Middle frontal gyrus (tissue), 1 donor: ENCODE results near the gene PKP3.
"Not testable (repeated sequence)": the region's sequence is repeated elsewhere in the genome, so short reads cannot be mapped to it uniquely, and the experiment has no call there.

Experiments used
- DNase-seq: peaks from one replicate; pipeline ENCODE4 v3.0.0-alpha.2; 2015; ENCODE audit warnings: low spot score; ENCODE audit errors: extremely low spot score

PKP3 gene

GRCh38 chr11:424232-424631 lies 30.2 kb downstream of the PKP3 start:
- no peak for DNase-seq

- not testable (repeated sequence) for DNase-seq
Observed at GRCh38 chr11:424766-425165, 30.8 kb downstream of the PKP3 start.

GRCh38 chr11:425301-425700 lies 31.3 kb downstream of the PKP3 start:
- DNase-seq: no peak

- DNase-seq: no peak
Observed at GRCh38 chr11:426851-427250, 32.8 kb downstream of the PKP3 start.

GRCh38 chr11:428295-428694 lies 34.3 kb downstream of the PKP3 start:
- DNase-seq: no peak

- DNase-seq: no peak
Observed at GRCh38 chr11:429391-429790, 35.4 kb downstream of the PKP3 start.

- no peak for DNase-seq
Observed at GRCh38 chr11:429931-430456, 36.0 kb downstream of the PKP3 start.

GRCh38 chr11:431921-432320 lies 37.9 kb downstream of the PKP3 start:
- DNase-seq: no peak

- no peak for DNase-seq
Observed at GRCh38 chr11:432501-433100, 38.6 kb downstream of the PKP3 start.

GRCh38 chr11:433111-433510 lies 39.1 kb downstream of the PKP3 start:
- DNase-seq: no peak

GRCh38 chr11:433641-434040 lies 39.6 kb downstream of the PKP3 start:
- DNase-seq: no peak

GRCh38 chr11:434496-434895 lies 40.5 kb downstream of the PKP3 start:
- DNase-seq: no peak

GRCh38 chr11:434999-435740 lies 41.2 kb downstream of the PKP3 start:
- DNase-seq: not testable (repeated sequence)

GRCh38 chr11:437228-437870 lies 43.3 kb downstream of the PKP3 start:
- no peak for DNase-seq

GRCh38 chr11:438101-438844 lies 44.3 kb downstream of the PKP3 start:
- DNase-seq: no peak

GRCh38 chr11:439315-440064 lies 45.5 kb downstream of the PKP3 start:
- no peak for DNase-seq

GRCh38 chr11:440065-441042 lies 46.3 kb downstream of the PKP3 start:
- no peak for DNase-seq

GRCh38 chr11:441043-441417 lies 47.0 kb downstream of the PKP3 start:
- no peak for DNase-seq

- DNase-seq: no peak
Observed at GRCh38 chr11:441418-442274, 47.6 kb downstream of the PKP3 start, which contains the start of gene ANO9. Gene ANO9, minus strand, starts transcription at chr11:442011. Its CDS starts 85 bp downstream, at chr11:441926.
